SKM-1 treated with dmso at 0.1 percent for 144 hours (cell line): ENCODE results near the gene MBTD1.

Experiments used
- DNase-seq: peaks from one replicate; lab custom pipeline; 2025; ENCODE audit not compliant: unreplicated experiment; lab: John Stamatoyannopoulos, UW

Gene MBTD1

DNA sequence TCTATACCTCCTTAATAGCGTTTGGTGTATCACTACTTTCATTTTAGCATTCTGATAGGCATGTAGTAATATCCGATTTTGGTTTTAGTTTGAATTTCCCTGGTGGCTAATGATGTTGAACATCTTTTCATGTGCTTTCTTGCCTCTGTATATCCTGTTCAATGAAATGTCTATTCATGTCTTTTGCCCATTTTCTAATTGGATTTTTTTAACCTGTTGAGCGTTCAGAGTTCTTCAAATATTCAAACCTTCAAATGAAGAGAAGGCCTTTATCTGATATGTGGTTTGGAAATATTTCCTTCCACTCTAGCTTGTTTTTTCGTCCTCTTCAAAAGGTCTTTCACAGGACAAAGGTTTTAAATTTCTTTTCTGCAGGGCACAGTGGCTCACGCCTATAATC lies 108.9 kb downstream of the MBTD1 start:
- DNase-seq: no peak

DNA sequence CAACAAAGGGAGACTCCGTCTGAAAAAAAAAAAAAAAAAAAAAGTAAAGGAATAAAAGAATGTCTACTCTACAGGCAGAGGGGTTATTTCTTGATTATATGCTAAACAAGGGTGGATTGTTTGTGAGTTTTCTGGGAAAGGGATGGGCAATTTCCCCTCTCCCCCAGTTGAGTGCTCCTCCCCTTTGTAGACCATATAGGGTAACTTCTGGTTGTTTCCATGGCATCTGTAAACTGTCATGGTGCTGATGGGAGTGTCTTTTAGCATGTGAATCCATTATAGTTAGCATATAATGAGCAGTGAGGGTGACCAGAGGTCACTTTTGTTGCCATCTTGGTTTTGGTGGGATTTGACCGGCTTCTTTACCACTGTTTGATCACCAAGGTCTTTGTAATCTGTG lies 110.7 kb downstream of the MBTD1 start:
- no peak for DNase-seq

GRCh38 chr17:51147650-51148049 lies 112.2 kb downstream of the MBTD1 start:
- no peak for DNase-seq

DNA sequence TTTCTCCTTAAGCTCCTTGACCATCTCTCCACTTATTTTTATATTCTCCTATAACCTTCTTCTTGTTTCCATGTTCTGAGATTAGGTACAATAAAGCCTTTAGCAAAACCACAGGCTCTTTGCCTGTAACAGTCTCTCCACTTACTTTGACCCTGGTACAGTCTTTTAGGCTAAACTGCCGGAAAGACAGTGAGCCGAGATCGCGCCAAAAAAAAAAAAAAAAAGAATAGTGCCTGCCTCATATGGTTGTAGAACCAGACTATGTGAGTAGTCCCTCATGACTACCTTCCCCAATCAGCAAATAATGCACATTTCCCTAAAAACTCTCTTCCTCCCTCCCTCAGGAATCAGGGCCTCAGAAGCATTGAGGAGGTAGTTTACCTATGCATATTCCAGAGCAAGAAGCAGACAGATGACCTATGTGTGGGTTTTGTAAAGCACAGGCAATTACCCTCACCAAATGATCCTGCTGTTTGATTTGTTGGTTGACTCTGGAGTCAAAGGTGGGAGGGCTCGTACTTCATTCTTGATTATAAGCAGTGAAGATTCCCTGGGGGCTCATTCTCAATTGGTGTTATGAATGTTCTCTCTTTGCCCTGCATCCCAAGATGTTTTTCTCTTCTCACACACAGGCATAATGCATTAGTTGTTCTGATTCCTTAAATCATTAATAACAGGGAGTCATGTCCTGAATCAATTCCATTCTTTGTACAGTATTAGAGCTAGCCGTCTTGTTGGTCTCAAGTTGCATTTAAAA lies 115.4 kb downstream of the MBTD1 start:
- DNase-seq: no peak

GRCh38 chr17:51142597-51142996 lies 117.3 kb downstream of the MBTD1 start:
- DNase-seq: no peak

GRCh38 chr17:51135956-51136355 lies 123.9 kb downstream of the MBTD1 start:
- no peak for DNase-seq

GRCh38 chr17:51133365-51133764 lies 126.5 kb downstream of the MBTD1 start:
- DNase-seq: no peak

DNA sequence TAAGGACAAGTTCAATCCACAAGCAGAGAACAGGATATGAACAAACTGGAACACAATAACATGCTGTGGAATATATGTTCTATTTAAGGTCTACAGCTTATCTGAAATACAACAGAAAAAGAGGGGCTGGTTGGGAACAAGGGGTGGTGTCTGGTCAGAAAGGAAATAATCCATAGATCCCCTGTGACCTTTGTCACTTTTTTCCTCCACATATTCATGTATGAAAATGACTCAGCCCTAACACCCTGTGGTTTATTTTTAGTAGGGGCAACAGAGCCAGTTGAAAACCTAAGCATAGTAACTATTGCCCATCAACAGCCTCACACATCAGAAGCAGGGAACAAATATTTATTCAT lies 126.9 kb downstream of the MBTD1 start:
- no peak for DNase-seq

- no peak for DNase-seq
Observed at GRCh38 chr17:51128076-51128475, 131.8 kb downstream of the MBTD1 start.
